ACC112 (cell line): Measurements from ENCODE around the gene BEGAIN.

Experiments used
- H2AFZ ChIP-seq: fragments of 200-600 bp; sonication (generic); one replicate; pipeline ENCODE4 v1.6.0; 2017; ENCODE audit warnings: antibody characterized with exemption, low read length; ENCODE audit not compliant: unreplicated experiment
- H3K27ac ChIP-seq: fragments of 200-600 bp; sonication (generic); 2 replicates; pipeline ENCODE4 v1.5.1; 2014; ENCODE audit warnings: low read depth, mild to moderate bottlenecking, antibody characterized with exemption, low read length, moderate library complexity
- H3K27me3 ChIP-seq: fragments of 200-600 bp; sonication (generic); 2 replicates; pipeline ENCODE4 v1.6.1; 2014; ENCODE audit warnings: mild to moderate bottlenecking, antibody characterized with exemption, low read length, moderate library complexity, mixed read lengths; ENCODE audit not compliant: insufficient read depth
- H3K36me3 ChIP-seq: fragments of 200-600 bp; sonication (generic); 2 replicates; pipeline ENCODE4 v1.6.1; 2016; ENCODE audit warnings: mild to moderate bottlenecking, antibody characterized with exemption, low read length, moderate library complexity, mixed read lengths; ENCODE audit not compliant: insufficient read depth
- H3K4me1 ChIP-seq: fragments of 200-600 bp; sonication (generic); one replicate; pipeline ENCODE4 v1.6.1; 2016; ENCODE audit warnings: low read length, mixed read lengths; ENCODE audit not compliant: insufficient read depth, unreplicated experiment, control insufficient read depth
- H3K4me3 ChIP-seq: fragments of 200-600 bp; sonication (generic); 2 replicates; pipeline ENCODE4 v1.5.1; 2014; ENCODE audit warnings: mild to moderate bottlenecking, low read depth, low read length
- H3K79me2 ChIP-seq: fragments of 200-600 bp; sonication (generic); one replicate; pipeline ENCODE4 v1.6.0; 2016; ENCODE audit warnings: low read length; ENCODE audit not compliant: control insufficient read depth, unreplicated experiment, insufficient read depth

Gene BEGAIN

DNA sequence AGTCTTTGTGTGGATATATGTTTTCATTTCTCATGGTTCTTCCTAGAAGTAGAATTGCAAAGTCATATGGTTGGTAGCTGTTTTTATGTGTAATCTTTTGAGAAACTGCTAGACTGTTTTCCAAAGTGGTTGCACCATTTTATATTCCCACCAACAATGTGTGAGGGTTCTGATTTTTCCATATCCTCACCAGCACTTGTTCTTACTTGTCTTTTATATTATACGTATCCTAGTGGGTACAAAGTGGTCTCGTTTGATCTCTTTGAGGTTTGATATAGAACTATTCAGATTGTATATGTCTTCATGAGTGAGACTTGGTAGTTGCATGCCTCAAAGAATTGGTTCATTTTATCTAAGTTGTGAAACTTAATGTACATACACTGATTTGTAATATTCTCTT, 91.3 kb downstream of the BEGAIN start:
- no peaks in the 10 kb centered on the region for H3K27me3 ChIP-seq
- no peak overlapping the region for H3K4me3 ChIP-seq
- H3K36me3 ChIP-seq: 0 out of 2 replicates have a peak, but pooled peaks cover 3% of the 10 kb centered on the region
- H3K79me2 ChIP-seq: no peaks in the 10 kb centered on the region
- no peaks in the 10 kb centered on the region for H3K4me1 ChIP-seq
- H2AFZ ChIP-seq: no peak overlapping the region
- H3K27ac ChIP-seq: no peak overlapping the region

DNA sequence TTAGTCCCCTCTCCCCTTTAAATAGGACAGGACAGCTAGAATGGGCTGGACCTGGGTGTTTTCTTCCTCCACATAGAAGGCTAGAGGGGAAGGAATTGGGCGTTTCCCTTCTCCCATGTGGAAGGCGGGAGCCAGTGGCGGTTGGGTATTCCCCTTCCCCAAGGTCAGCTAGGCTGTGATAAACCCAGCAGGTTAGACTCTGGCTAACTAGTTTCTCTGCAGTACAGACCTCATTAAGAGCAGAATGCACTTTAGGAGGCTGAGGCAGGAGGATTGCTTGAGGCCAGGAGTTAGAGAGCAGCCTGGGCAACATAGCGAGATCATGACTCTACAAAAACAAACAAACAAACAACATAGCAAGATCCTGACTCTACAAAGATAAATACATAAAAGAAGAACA, 92.6 kb downstream of the BEGAIN start:
- Histone ChIP-seq H3K36me3 (0 out of 2 replicates have a peak, but pooled peaks cover 3% of the 10 kb centered on the region), H3K27me3 (no peaks in the 10 kb centered on the region), H3K4me1 (no peaks in the 10 kb centered on the region), H3K4me3 (no peak overlapping the region), H3K79me2 (no peaks in the 10 kb centered on the region), H2AFZ (no peak overlapping the region), H3K27ac (no peak overlapping the region)

DNA sequence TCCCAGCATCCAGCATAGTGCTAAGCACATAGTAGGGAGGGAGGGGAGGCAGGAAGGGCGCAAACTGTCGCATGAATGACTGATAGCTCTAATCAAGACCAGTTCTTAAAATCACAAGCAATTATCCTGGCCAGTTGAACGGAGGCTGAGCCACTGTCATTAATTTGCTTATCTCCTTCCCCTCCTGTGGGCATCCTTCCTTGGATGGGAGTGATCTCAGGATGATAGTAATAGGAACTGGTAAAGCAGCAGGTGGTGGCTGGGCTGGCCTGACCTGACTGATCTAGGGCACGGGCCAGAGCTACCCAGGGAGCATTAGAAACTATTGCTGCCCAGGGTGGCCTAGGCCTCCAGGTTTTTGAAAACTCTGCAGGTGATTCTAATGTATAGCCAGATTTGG, 97.0 kb downstream of the BEGAIN start:
- H3K27me3 ChIP-seq: no peaks in the 10 kb centered on the region
- H2AFZ ChIP-seq: no peak overlapping the region
- no peaks in the 10 kb centered on the region for H3K79me2 ChIP-seq
- no peaks in the 10 kb centered on the region for H3K36me3 ChIP-seq
- no peaks in the 10 kb centered on the region for H3K4me1 ChIP-seq
- H3K27ac ChIP-seq: no peak overlapping the region
- no peak overlapping the region for H3K4me3 ChIP-seq

DNA sequence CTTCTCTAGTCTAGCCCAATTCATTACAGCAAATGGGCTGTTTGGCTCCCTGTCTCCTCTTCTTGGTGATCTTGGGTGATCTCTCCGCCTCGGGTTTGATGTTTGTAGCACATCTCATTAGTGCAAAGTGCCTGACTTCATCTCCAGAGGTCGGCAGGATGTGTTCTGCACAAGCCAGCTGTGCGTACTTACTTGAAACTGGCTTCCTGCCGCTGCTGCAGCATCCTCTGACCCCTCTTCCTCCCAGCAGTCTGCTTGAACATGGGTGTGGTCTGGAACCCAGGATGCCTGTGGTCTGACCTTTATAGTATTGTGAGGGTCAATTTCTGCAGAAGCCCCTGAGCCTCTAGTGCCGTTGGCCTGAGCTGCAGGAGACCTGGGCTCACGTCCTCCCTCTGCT, 99.2 kb downstream of the BEGAIN start:
- Histone ChIP-seq H3K79me2 (no peaks in the 10 kb centered on the region), H3K27me3 (no peaks in the 10 kb centered on the region), H2AFZ (no peak overlapping the region), H3K4me1 (no peaks in the 10 kb centered on the region), H3K36me3 (no peaks in the 10 kb centered on the region), H3K27ac (no peak overlapping the region), H3K4me3 (no peak overlapping the region)

DNA sequence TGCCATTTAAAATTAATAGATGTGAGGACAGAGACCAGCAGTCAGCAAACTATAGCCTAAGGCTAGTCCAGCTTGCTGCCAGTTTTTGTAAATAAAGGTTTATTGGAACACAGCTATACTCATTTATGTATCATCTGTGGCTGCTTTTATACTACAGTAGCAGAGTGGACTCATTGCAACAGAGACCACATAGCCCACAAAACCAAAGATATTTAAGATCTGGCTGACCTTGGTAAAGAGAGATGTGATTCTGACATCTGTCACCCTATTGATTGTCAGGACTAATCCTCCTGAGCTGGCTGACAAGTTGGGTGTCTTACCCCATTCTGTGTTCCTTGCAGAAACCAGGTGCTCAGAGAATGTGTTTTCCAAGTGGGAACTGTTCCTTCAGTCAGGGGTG, 99.9 kb downstream of the BEGAIN start:
- no peak overlapping the region for H3K4me3 ChIP-seq
- H2AFZ ChIP-seq: no peak overlapping the region
- no peaks in the 10 kb centered on the region for H3K36me3 ChIP-seq
- H3K27ac ChIP-seq: no peak overlapping the region
- no peaks in the 10 kb centered on the region for H3K27me3 ChIP-seq
- H3K79me2 ChIP-seq: no peaks in the 10 kb centered on the region
- no peaks in the 10 kb centered on the region for H3K4me1 ChIP-seq
